ENCODE results near the gene CTTN. TPM values are rescaled to one million over a fixed set of nuclear protein-coding genes. Genes with fewer than 3 reads are reported as not detected.

Gene CTTN
- total RNA-seq, 2 experiments from 2014 or later, result 5.0 to 9.3 TPM

GRCh38 chr11:70411713-70412452, 13.6 kb downstream of the CTTN start:
- H3K9me3 ChIP-seq (ENCODE audit: low read length), result no peaks in the 10 kb centered on the region
- no peaks in the 10 kb centered on the region for H4K20me1 ChIP-seq (ENCODE audit: insufficient read depth, low read length)
- H3K4me2 ChIP-seq (ENCODE audit: low read length), result no peak overlapping the region
- no peak overlapping the region for H2AFZ ChIP-seq (ENCODE audit: low read length)
- H3K4me3 ChIP-seq (ENCODE audit: low read depth, low read length, poor library complexity, severe bottlenecking), result no peak overlapping the region
- H3K27ac ChIP-seq (ENCODE audit: low read depth, low read length, poor library complexity, severe bottlenecking), result no peak overlapping the region
- no peak for TF ChIP-seq EZH2phosphoT487 (IDR thresholded peaks at IDR 0.05; ENCODE audit: borderline replicate concordance, low read depth, low read length)
- TF ChIP-seq CTCF (conservative IDR thresholded peaks at IDR 0.05; ENCODE audit: low read length), result no peak
- H3K79me2 ChIP-seq (ENCODE audit: insufficient read depth, low read depth, low read length), result no peaks in the 10 kb centered on the region
- H3K36me3 ChIP-seq (ENCODE audit: insufficient read depth, low read length), result no peaks in the 10 kb centered on the region
- no TSS peak for BruUV-seq (replicated peaks)
- H3K9me2 ChIP-seq (ENCODE audit: insufficient read depth, low read length), result no peaks in the 10 kb centered on the region
- intact Hi-C loops (cut with micrococcal nuclease; ENCODE audit: unreplicated experiment), result no loop called here
- CTCF ChIA-PET (ENCODE audit: unreplicated experiment), result no interaction called here
- POLR2A ChIA-PET, result no interaction called here
- DNase-seq (ENCODE audit: low spot score), result no peak
- H3K4me1 ChIP-seq (ENCODE audit: insufficient read depth, low read length, poor library complexity, severe bottlenecking), result no peaks in the 10 kb centered on the region

DNA sequence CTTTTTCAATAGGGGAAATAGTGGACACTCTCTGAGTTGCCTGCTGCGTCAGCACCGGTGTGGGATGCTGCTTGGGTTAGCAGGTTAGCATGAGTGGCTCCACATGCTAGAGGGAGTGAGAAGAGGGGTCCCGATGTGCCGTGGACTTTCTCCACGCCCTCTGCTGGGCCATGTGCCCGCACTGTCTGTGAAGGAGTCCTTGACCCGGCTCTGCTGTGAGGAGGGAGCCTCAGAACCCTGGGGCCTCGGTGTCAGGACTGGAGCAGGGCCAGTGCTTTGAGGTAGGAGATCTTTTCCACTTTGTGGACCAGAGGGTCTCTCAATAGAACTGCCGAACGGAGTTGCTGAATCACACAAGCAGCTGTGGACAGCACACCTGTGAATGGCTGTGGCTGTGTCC, 14.8 kb downstream of the CTTN start:
- CTCF ChIA-PET (ENCODE audit: unreplicated experiment), result no interaction called here
- DNase-seq (ENCODE audit: low spot score), result no peak
- Histone ChIP-seq H3K36me3 (ENCODE audit: insufficient read depth, low read length) (no peaks in the 10 kb centered on the region), H3K27ac (ENCODE audit: low read depth, low read length, poor library complexity, severe bottlenecking) (no peak overlapping the region), H2AFZ (ENCODE audit: low read length) (no peak overlapping the region), H4K20me1 (ENCODE audit: insufficient read depth, low read length) (no peaks in the 10 kb centered on the region), H3K4me2 (ENCODE audit: low read length) (no peak overlapping the region), H3K9me3 (ENCODE audit: low read length) (no peaks in the 10 kb centered on the region), H3K4me1 (ENCODE audit: insufficient read depth, low read length, poor library complexity, severe bottlenecking) (no peaks in the 10 kb centered on the region), H3K79me2 (ENCODE audit: insufficient read depth, low read depth, low read length) (no peaks in the 10 kb centered on the region), H3K9me2 (ENCODE audit: insufficient read depth, low read length) (no peaks in the 10 kb centered on the region), H3K4me3 (ENCODE audit: low read depth, low read length, poor library complexity, severe bottlenecking) (no peak overlapping the region)
- TF ChIP-seq EZH2phosphoT487 (IDR thresholded peaks at IDR 0.05; ENCODE audit: borderline replicate concordance, low read depth, low read length) (no peak), CTCF (conservative IDR thresholded peaks at IDR 0.05; ENCODE audit: low read length) (no peak)
- BruUV-seq (replicated peaks), result no TSS peak
- intact Hi-C loops (cut with micrococcal nuclease; ENCODE audit: unreplicated experiment), result no loop called here
- POLR2A ChIA-PET, result no interaction called here

DNA sequence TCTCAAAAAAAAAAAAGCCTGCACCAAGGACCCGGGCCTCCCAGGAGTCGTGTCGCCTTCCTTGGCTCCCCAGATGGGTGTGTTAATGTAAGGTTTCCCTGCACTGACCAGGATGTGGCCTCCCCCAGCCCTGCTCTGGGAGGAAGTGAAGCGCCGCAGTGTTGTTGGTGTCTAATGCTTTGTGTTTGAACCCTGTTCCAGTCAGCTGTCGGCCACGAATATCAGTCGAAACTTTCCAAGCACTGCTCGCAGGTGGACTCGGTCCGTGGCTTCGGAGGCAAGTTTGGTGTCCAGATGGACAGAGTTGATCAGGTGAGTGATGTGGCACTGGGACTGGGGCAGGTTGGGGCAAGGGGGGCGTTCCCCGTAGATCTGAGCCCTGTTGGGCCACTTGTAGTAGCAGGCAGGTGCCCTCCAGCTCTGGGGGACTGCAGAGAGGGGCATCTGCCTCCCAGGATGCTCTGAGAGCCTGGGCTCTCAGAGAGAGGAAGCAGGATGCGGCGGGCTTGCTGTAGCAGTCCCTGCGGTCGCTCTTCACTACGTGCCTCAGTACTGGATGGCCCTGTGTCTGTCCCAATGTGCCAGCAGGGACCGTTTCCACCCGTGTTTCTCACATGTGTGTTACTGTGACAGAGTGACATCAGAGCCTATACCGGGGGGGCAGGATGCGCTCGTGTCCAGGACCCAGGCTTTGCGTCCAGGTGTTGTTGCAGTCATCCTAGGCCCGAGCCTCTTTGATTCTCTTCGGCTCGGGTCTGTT, 16.2 kb downstream of the CTTN start:
- H3K4me1 ChIP-seq (ENCODE audit: insufficient read depth, low read length, poor library complexity, severe bottlenecking), result no peaks in the 10 kb centered on the region
- H3K4me2 ChIP-seq (ENCODE audit: low read length), result no peak overlapping the region
- no peak for TF ChIP-seq EZH2phosphoT487 (IDR thresholded peaks at IDR 0.05; ENCODE audit: borderline replicate concordance, low read depth, low read length)
- H3K27ac ChIP-seq (ENCODE audit: low read depth, low read length, poor library complexity, severe bottlenecking), result no peak overlapping the region
- intact Hi-C loops (cut with micrococcal nuclease; ENCODE audit: unreplicated experiment), result no loop called here
- no peak overlapping the region for H2AFZ ChIP-seq (ENCODE audit: low read length)
- H3K4me3 ChIP-seq (ENCODE audit: low read depth, low read length, poor library complexity, severe bottlenecking), result no peak overlapping the region
- no peaks in the 10 kb centered on the region for H3K9me3 ChIP-seq (ENCODE audit: low read length)
- DNase-seq (ENCODE audit: low spot score), result no peak
- ChIA-PET CTCF (ENCODE audit: unreplicated experiment) (no interaction called here), POLR2A (no interaction called here)
- H4K20me1 ChIP-seq (ENCODE audit: insufficient read depth, low read length), result no peaks in the 10 kb centered on the region
- no peaks in the 10 kb centered on the region for H3K79me2 ChIP-seq (ENCODE audit: insufficient read depth, low read depth, low read length)
- BruUV-seq (replicated peaks), result no TSS peak
- no peaks in the 10 kb centered on the region for H3K36me3 ChIP-seq (ENCODE audit: insufficient read depth, low read length)
- no peaks in the 10 kb centered on the region for H3K9me2 ChIP-seq (ENCODE audit: insufficient read depth, low read length)
